Measurements from ENCODE around the gene MYO1B.

- TF ChIP-seq EZH2 (IDR thresholded peaks at IDR 0.05; ENCODE audit: borderline replicate concordance, low read length) (no peak), CTCF (IDR thresholded peaks at IDR 0.05; ENCODE audit: low read length) (no peak)
These were observed 138.3 kb downstream of the MYO1B start for GRCh38 chr2:191383486-191383885.
